ENCODE data around the gene GALC. TPM values are rescaled to one million over a fixed set of nuclear protein-coding genes. Genes with fewer than 3 reads are reported as not detected.

GALC gene
- 10 to 100 TPM; 22.9 to 24.0 TPM for total RNA-seq

GRCh38 chr14:87992718-87993628 is at the start of gene GALC:
GALC (minus strand) TSS chr14:87993182; CDS start chr14:87993164, 18 bp downstream.
- Histone ChIP-seq H3K36me3 (no peaks in the 10 kb centered on the region), H3K9me3 (no peaks in the 10 kb centered on the region), H3K4me3 (peak within 1 kb of the TSS; percentile 80), H3K4me1 (ENCODE audit: control insufficient read depth in 1 of 2, low read depth in 2 of 2) (peaks cover 0 to 18% of the 10 kb centered on the region in 2 donors), H3K27ac (peak within 1 kb of the TSS; percentile 94 to 95), H3K27me3 (replicated peaks; ENCODE audit: insufficient read depth) (no peaks in the 10 kb centered on the region)
- no peak for TF ChIP-seq CTCF (IDR thresholded peaks at IDR 0.05)
- DNase-seq (ENCODE audit: low spot score) (peak; percentile 86), ATAC-seq (ENCODE audit: insufficient number of reproducible peaks, low FRiP score, low read depth) (peak; percentile 85)

DNA sequence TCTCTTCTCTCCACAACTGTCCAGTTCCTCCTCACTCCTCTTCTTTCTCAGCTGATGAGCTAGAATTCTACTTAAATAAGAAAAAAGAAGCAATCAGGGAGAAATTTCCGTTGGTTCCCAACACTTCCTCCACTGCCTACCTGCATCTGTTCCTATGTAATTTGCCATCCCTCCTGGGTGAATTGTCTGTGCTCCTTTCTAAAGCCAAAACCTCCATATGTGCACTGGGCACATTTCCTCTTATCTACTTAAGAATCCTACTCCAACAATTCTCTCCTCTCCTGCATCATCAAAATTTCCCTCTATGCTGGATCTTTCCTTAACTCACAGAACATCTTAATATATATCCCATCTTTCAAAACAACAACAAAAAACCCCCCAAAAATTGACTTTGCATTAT is 47.2 kb upstream of the GALC start:
- ATAC-seq (ENCODE audit: insufficient number of reproducible peaks, low FRiP score, low read depth) (no peak), DNase-seq (ENCODE audit: low spot score) (no peak)
- Histone ChIP-seq H3K27ac (no peak overlapping the region), H3K27me3 (replicated peaks; ENCODE audit: insufficient read depth) (no peaks in the 10 kb centered on the region), H3K36me3 (no peaks in the 10 kb centered on the region), H3K4me1 (ENCODE audit: control insufficient read depth in 1 of 2, low read depth in 2 of 2) (no peaks in the 10 kb centered on the region), H3K4me3 (no peak overlapping the region), H3K9me3 (no peaks in the 10 kb centered on the region)
- no peak for TF ChIP-seq CTCF (IDR thresholded peaks at IDR 0.05)

DNA sequence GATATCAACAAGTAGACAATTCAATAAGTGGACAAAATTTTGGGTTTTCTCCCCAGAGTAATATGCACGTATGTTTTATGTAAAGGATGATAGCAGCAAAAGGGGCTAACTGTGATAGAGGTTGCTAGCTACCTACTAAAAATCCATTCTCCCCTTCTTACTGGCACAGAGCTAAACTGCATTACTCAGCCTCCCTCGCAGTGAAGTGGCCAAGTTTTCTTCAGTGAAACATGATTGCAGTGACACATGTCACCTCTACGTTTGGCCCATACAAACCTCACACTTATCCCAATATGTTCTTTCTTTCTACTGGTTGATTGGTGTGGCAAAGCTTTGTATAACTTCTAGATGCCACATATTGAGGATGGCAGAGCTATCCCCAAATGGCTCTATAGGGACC is 46.2 kb upstream of the GALC start:
- TF ChIP-seq CTCF (IDR thresholded peaks at IDR 0.05): no peak
- Histone ChIP-seq H3K9me3 (no peaks in the 10 kb centered on the region), H3K27me3 (replicated peaks; ENCODE audit: insufficient read depth) (no peaks in the 10 kb centered on the region), H3K4me3 (no peak overlapping the region), H3K36me3 (no peaks in the 10 kb centered on the region), H3K27ac (no peak overlapping the region), H3K4me1 (ENCODE audit: control insufficient read depth in 1 of 2, low read depth in 2 of 2) (no peaks in the 10 kb centered on the region)
- no peak for ATAC-seq (ENCODE audit: insufficient number of reproducible peaks, low FRiP score, low read depth)
- no peak for DNase-seq (ENCODE audit: low spot score)

- Histone ChIP-seq H3K4me3 (no peak overlapping the region), H3K36me3 (no peaks in the 10 kb centered on the region), H3K4me1 (ENCODE audit: control insufficient read depth in 1 of 2, low read depth in 2 of 2) (no peaks in the 10 kb centered on the region), H3K27me3 (replicated peaks; ENCODE audit: insufficient read depth) (no peaks in the 10 kb centered on the region), H3K27ac (no peak overlapping the region), H3K9me3 (no peaks in the 10 kb centered on the region)
- ATAC-seq (ENCODE audit: insufficient number of reproducible peaks, low FRiP score, low read depth) (no peak), DNase-seq (ENCODE audit: low spot score) (no peak)
- TF ChIP-seq CTCF (IDR thresholded peaks at IDR 0.05): no peak
These were observed 44.3 kb upstream of the GALC start for GRCh38 chr14:88037325-88037724.

DNA sequence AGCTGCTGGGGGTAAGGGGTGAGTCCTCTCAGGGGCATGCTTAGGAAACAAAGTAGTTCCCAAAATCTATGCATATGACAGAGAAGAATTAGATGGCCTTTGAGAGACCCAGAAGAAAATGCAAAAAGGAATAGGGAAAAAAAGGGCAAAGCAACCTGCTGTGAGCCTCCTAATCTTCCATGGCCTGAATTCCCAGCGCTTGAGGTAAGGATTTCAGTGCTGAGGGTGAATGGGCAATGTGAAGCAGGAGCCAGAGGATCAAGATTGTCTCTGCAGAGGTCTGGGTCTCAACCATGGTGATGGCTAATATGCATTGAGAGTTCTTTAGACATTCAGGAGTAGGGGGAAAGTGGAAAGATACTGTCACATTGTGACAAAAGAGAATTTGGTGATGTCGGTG is 43.4 kb upstream of the GALC start:
- Histone ChIP-seq H3K27me3 (replicated peaks; ENCODE audit: insufficient read depth) (no peaks in the 10 kb centered on the region), H3K9me3 (no peaks in the 10 kb centered on the region), H3K27ac (no peak overlapping the region), H3K36me3 (no peaks in the 10 kb centered on the region), H3K4me3 (no peak overlapping the region), H3K4me1 (ENCODE audit: control insufficient read depth in 1 of 2, low read depth in 2 of 2) (no peaks in the 10 kb centered on the region)
- DNase-seq (ENCODE audit: low spot score): no peak
- no peak for ATAC-seq (ENCODE audit: insufficient number of reproducible peaks, low FRiP score, low read depth)
- no peak for TF ChIP-seq CTCF (IDR thresholded peaks at IDR 0.05)

All from thoracic aorta (tissue), 2 donors.